ENCODE measurements around the gene SERPINB11. TPM values are rescaled to one million over a fixed set of nuclear protein-coding genes. Genes with fewer than 3 reads are reported as not detected.

The SERPINB11 gene
- total and polyA plus RNA-seq, 2 donors (not counting 1 experiment from before 2014, with no cell fraction given): not detected

GRCh38 chr18:63762518-63762917 lies 59.8 kb downstream of the SERPINB11 start:
- ATAC-seq (ENCODE audit: low read depth): no peak
- Histone ChIP-seq H3K36me3 (replicated peaks in 1 of 2; ENCODE audit: control extremely low read depth in 1 of 2, control insufficient read depth in 1 of 2, extremely low read depth in 1 of 2, insufficient read depth in 2 of 2, low read length in 1 of 2) (no peaks in the 10 kb centered on the region), H3K4me1 (ENCODE audit: control insufficient read depth in 2 of 2, insufficient read depth in 2 of 2, low read length in 2 of 2) (no peaks in the 10 kb centered on the region), H3K9me3 (ENCODE audit: control extremely low read depth in 1 of 3, control insufficient read depth in 2 of 3, insufficient read depth in 1 of 3, low read length in 2 of 3) (peaks cover 0 to 8% (median 4%) of the 10 kb centered on the region in 3 donors), H3K4me3 (ENCODE audit: control extremely low read depth in 1 of 5, extremely low read depth in 1 of 5, insufficient read depth in 1 of 5, low read depth in 2 of 5, low read length in 4 of 5) (no peak overlapping the region), H2AFZ (ENCODE audit: insufficient read depth, low read depth, low read length, poor library complexity, severe bottlenecking) (no peak overlapping the region), H3K27ac (ENCODE audit: low read length in 2 of 2) (no peak overlapping the region), H3K9ac (ENCODE audit: low read length) (no peak overlapping the region), H4K20me1 (ENCODE audit: control insufficient read depth, insufficient read depth, low read length, poor library complexity, severe bottlenecking) (no peaks in the 10 kb centered on the region), H3K27me3 (replicated peaks in 1 of 4; ENCODE audit: control extremely low read depth in 1 of 4, control insufficient read depth in 3 of 4, insufficient read depth in 4 of 4, low read length in 3 of 4) (no peaks in the 10 kb centered on the region), H3K79me2 (ENCODE audit: control insufficient read depth, insufficient read depth, low read length) (no peaks in the 10 kb centered on the region), H3K4me2 (replicated peaks; ENCODE audit: low read depth, low read length, poor library complexity, severe bottlenecking) (no peak overlapping the region)
- intact Hi-C loops (cut with micrococcal nuclease): no loop called here
- Mint-ChIP-seq H3K4me3 (no peak overlapping the region), H3K27ac (no peak overlapping the region), H3K9me3 (ENCODE audit: insufficient read depth) (peaks cover 8% of the 10 kb centered on the region), H3K27me3 (no peaks in the 10 kb centered on the region), H3K4me1 (no peaks in the 10 kb centered on the region)
- no peak for DNase-seq
- no CpG with 5 or more reads among the region's 1 CpG for WGBS (ENCODE audit: insufficient coverage)
- CTCF ChIA-PET: no interaction called here
- POLR2A ChIA-PET: no interaction called here
- TF ChIP-seq EZH2 (IDR thresholded peaks at IDR 0.05; ENCODE audit: borderline replicate concordance, insufficient read depth, low read depth, low read length, poor library complexity, severe bottlenecking): no peak
- no peak for TF ChIP-seq CTCF (IDR thresholded peaks at IDR 0.05)

DNA sequence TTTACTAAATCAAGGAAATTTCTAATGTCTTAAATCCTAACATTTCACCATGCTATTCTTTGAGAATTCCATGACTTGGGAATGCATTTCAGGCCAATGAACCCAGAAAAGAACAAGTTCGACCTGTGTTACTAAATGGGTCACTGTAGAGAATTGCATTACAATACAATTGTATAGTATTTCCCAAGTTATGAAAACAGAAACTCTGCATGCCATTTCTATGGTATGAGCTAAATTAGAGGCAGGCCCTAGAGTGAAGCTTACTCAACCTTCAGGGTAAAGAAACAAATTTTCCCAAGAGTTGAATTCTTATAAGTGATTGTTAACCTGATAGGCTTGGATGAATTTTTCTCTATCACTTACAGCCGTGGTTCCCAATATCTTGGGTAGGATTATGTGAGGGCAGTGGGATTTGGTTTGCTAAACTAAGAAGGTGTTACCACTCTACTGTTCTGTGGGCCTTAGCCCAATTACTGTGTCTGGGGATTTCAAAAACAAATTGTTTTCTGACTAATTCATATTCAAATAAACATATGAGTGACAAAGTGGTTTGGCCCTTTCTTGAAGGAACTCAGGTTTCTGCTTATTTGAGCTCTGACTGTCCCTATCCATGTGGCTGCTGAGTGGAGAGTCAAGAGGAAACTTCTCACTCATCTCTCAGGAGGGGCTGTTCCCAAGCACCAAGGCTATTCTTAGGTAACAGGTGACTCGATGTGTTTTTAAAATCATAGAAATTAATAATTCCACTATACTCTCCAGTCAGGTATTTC lies 61.3 kb downstream of the SERPINB11 start:
- no peak for TF ChIP-seq EZH2 (IDR thresholded peaks at IDR 0.05; ENCODE audit: borderline replicate concordance, insufficient read depth, low read depth, low read length, poor library complexity, severe bottlenecking)
- TF ChIP-seq CTCF (IDR thresholded peaks at IDR 0.05): no peak
- no CpG with 5 or more reads among the region's 3 CpGs for WGBS (ENCODE audit: insufficient coverage)
- Histone ChIP-seq H4K20me1 (ENCODE audit: control insufficient read depth, insufficient read depth, low read length, poor library complexity, severe bottlenecking) (no peaks in the 10 kb centered on the region), H3K79me2 (ENCODE audit: control insufficient read depth, insufficient read depth, low read length) (no peaks in the 10 kb centered on the region), H3K9me3 (ENCODE audit: control extremely low read depth in 1 of 3, control insufficient read depth in 2 of 3, insufficient read depth in 1 of 3, low read length in 2 of 3) (peaks cover 0 to 8% (median 4%) of the 10 kb centered on the region in 3 donors), H3K4me2 (replicated peaks; ENCODE audit: low read depth, low read length, poor library complexity, severe bottlenecking) (no peak overlapping the region), H3K36me3 (replicated peaks in 1 of 2; ENCODE audit: control extremely low read depth in 1 of 2, control insufficient read depth in 1 of 2, extremely low read depth in 1 of 2, insufficient read depth in 2 of 2, low read length in 1 of 2) (no peaks in the 10 kb centered on the region), H3K4me3 (ENCODE audit: control extremely low read depth in 1 of 5, extremely low read depth in 1 of 5, insufficient read depth in 1 of 5, low read depth in 2 of 5, low read length in 4 of 5) (no peak overlapping the region), H2AFZ (ENCODE audit: insufficient read depth, low read depth, low read length, poor library complexity, severe bottlenecking) (no peak overlapping the region), H3K4me1 (ENCODE audit: control insufficient read depth in 2 of 2, insufficient read depth in 2 of 2, low read length in 2 of 2) (no peaks in the 10 kb centered on the region), H3K9ac (ENCODE audit: low read length) (no peak overlapping the region), H3K27me3 (replicated peaks in 1 of 4; ENCODE audit: control extremely low read depth in 1 of 4, control insufficient read depth in 3 of 4, insufficient read depth in 4 of 4, low read length in 3 of 4) (no peaks in the 10 kb centered on the region), H3K27ac (ENCODE audit: low read length in 2 of 2) (no peak overlapping the region)
- ChIA-PET CTCF (no interaction called here), POLR2A (no interaction called here)
- H3K9me3 Mint-ChIP-seq (ENCODE audit: insufficient read depth): peaks cover 8% of the 10 kb centered on the region
- intact Hi-C loops (cut with micrococcal nuclease): no loop called here
- DNase-seq (no peak), ATAC-seq (ENCODE audit: low read depth) (no peak)
- no peaks in the 10 kb centered on the region for H3K4me1 Mint-ChIP-seq
- H3K4me3 Mint-ChIP-seq: no peak overlapping the region
- no peaks in the 10 kb centered on the region for H3K27me3 Mint-ChIP-seq
- no peak overlapping the region for H3K27ac Mint-ChIP-seq

All from B cell (primary cell).